ENCODE results near the gene MRS2.

DNA sequence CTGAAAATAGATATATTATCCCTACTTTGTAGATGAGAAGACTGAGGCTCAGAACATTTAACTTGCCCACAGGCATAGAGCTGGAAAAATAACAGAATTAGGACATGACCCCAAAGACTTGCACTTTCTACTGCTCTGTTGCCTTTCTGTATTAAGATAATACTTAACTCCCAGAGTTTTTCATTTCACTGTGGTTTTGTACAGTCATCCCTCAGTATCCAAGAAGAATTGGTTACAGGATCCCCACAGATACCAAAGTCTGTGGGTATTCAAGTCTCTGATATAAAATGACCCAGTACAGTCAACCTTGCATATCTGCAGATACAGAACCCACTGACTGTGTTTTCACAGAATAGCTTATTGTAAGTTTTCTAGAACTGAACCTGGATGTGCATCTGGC, 16.8 kb downstream of the MRS2 start:
- TF ChIP-seq, protein P1, sequence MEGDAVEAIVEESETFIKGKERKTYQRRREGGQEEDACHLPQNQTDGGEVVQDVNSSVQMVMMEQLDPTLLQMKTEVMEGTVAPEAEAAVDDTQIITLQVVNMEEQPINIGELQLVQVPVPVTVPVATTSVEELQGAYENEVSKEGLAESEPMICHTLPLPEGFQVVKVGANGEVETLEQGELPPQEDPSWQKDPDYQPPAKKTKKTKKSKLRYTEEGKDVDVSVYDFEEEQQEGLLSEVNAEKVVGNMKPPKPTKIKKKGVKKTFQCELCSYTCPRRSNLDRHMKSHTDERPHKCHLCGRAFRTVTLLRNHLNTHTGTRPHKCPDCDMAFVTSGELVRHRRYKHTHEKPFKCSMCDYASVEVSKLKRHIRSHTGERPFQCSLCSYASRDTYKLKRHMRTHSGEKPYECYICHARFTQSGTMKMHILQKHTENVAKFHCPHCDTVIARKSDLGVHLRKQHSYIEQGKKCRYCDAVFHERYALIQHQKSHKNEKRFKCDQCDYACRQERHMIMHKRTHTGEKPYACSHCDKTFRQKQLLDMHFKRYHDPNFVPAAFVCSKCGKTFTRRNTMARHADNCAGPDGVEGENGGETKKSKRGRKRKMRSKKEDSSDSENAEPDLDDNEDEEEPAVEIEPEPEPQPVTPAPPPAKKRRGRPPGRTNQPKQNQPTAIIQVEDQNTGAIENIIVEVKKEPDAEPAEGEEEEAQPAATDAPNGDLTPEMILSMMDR (IDR thresholded peaks at IDR 0.05 in 4 of 5, conservative IDR thresholded peaks at IDR 0.05 in 1 of 5), result no peak
- TF ChIP-seq POLR2A (IDR thresholded peaks at IDR 0.05), result no peak

Data from gastrocnemius medialis (tissue), 4 donors.